Ishikawa (cell line): Measurements from ENCODE around the gene TTLL1.

Experiments
- CEBPB ChIP-seq: IDR thresholded peaks from 2 replicates; pipeline ENCODE4 v1.6.1; 2012
- CREB1 ChIP-seq: IDR thresholded peaks from 2 replicates; pipeline ENCODE4 v1.6.1; 2012; ENCODE audit warnings: low read depth
- EGR1 ChIP-seq: IDR thresholded peaks from 2 replicates; pipeline ENCODE4 v1.6.1; 2012
- EP300 ChIP-seq: IDR thresholded peaks from 2 replicates; pipeline ENCODE4 v1.6.1; 2012; ENCODE audit warnings: borderline replicate concordance
- FOXM1 ChIP-seq: IDR thresholded peaks from 2 replicates; pipeline ENCODE4 v1.6.1; 2012; ENCODE audit warnings: low read depth, borderline replicate concordance
- NFIC ChIP-seq: IDR thresholded peaks from 2 replicates; pipeline ENCODE4 v1.6.1; 2012
- RAD21 ChIP-seq: IDR thresholded peaks from 2 replicates; pipeline ENCODE4 v1.6.1; 2012; ENCODE audit warnings: low read depth
- TAF1 ChIP-seq: IDR thresholded peaks from 2 replicates; pipeline ENCODE4 v1.6.1; 2012; ENCODE audit warnings: low read depth, mild to moderate bottlenecking
- TCF12 ChIP-seq: IDR thresholded peaks from 2 replicates; pipeline ENCODE4 v1.6.1; 2012; ENCODE audit warnings: low read depth
- YY1 ChIP-seq: IDR thresholded peaks from 2 replicates; pipeline ENCODE4 v1.6.1; 2012; ENCODE audit warnings: low read depth
- ZBTB7A ChIP-seq: IDR thresholded peaks from 2 replicates; pipeline ENCODE4 v1.6.1; 2012; ENCODE audit warnings: low read depth
- TF ChIP-seq, protein P1 (sequence below): IDR thresholded peaks from 2 replicates; pipeline ENCODE4 v1.6.1; 2012; ENCODE audit warnings: low read depth, mild to moderate bottlenecking
- TF ChIP-seq, protein P2 (sequence below): IDR thresholded peaks from 2 replicates; pipeline ENCODE4 v1.6.1; 2012
- TF ChIP-seq, protein P3 (sequence below): IDR thresholded peaks from 2 replicates; pipeline ENCODE4 v1.6.1; 2012

DNA sequence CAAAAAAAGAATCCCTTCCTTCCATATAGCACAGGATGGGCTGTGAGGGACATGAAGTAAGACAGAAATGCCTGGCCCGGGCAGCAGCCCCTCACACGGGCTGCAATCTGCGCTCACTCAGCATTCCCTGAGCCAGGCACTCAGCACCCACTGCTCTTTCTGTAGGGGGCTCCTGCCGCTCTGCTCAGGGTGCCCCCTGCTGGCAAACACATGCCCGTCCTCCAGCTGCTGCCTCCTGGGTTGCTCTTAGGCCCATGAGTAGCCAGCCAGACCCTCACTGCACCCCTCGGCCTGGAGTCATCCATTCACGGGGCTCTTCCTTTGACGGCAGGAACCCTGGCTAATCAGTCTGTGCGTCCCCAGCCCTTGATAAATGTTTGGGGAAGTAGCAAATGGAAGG is 47.1 kb upstream of the TTLL1 start:
- TF ChIP-seq NFIC = no peak
- TF ChIP-seq, protein P1, sequence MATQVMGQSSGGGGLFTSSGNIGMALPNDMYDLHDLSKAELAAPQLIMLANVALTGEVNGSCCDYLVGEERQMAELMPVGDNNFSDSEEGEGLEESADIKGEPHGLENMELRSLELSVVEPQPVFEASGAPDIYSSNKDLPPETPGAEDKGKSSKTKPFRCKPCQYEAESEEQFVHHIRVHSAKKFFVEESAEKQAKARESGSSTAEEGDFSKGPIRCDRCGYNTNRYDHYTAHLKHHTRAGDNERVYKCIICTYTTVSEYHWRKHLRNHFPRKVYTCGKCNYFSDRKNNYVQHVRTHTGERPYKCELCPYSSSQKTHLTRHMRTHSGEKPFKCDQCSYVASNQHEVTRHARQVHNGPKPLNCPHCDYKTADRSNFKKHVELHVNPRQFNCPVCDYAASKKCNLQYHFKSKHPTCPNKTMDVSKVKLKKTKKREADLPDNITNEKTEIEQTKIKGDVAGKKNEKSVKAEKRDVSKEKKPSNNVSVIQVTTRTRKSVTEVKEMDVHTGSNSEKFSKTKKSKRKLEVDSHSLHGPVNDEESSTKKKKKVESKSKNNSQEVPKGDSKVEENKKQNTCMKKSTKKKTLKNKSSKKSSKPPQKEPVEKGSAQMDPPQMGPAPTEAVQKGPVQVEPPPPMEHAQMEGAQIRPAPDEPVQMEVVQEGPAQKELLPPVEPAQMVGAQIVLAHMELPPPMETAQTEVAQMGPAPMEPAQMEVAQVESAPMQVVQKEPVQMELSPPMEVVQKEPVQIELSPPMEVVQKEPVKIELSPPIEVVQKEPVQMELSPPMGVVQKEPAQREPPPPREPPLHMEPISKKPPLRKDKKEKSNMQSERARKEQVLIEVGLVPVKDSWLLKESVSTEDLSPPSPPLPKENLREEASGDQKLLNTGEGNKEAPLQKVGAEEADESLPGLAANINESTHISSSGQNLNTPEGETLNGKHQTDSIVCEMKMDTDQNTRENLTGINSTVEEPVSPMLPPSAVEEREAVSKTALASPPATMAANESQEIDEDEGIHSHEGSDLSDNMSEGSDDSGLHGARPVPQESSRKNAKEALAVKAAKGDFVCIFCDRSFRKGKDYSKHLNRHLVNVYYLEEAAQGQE = no peak
- TF ChIP-seq CEBPB = no peak
- TF ChIP-seq EP300 = no peak
- no peak for TF ChIP-seq TAF1
- TF ChIP-seq CREB1 = no peak
- peak; percentile 48; the same call in 1 of the 2 replicates for TF ChIP-seq RAD21
- no peak for TF ChIP-seq YY1
- TF ChIP-seq, protein P2, sequence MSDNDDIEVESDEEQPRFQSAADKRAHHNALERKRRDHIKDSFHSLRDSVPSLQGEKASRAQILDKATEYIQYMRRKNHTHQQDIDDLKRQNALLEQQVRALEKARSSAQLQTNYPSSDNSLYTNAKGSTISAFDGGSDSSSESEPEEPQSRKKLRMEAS = no peak
- no peak for TF ChIP-seq EGR1
- TF ChIP-seq ZBTB7A = no peak
- TF ChIP-seq FOXM1 = no peak
- TF ChIP-seq TCF12 = no peak
- TF ChIP-seq, protein P3, sequence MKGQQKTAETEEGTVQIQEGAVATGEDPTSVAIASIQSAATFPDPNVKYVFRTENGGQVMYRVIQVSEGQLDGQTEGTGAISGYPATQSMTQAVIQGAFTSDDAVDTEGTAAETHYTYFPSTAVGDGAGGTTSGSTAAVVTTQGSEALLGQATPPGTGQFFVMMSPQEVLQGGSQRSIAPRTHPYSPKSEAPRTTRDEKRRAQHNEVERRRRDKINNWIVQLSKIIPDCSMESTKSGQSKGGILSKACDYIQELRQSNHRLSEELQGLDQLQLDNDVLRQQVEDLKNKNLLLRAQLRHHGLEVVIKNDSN = no peak
